Fibroblast of lung (primary cell): ENCODE results near the gene RNF126. TPM values are rescaled to one million over a fixed set of nuclear protein-coding genes. Genes with fewer than 3 reads are reported as not detected.

Source experiments
- DNase-seq, 2 donors: peaks; one replicate each; pipeline versions ENCODE4 v3.0.0 to v3.0.0-alpha.2; 2010; ENCODE audit warnings: low read depth in 2 of 2
- H2AFZ ChIP-seq: 2 replicates; pipeline ENCODE4 v1.5.1; 2012; ENCODE audit warnings: low read length, control low read depth, inconsistent platforms
- H3K27ac ChIP-seq: 2 replicates; pipeline ENCODE4 v1.5.1; 2011; ENCODE audit warnings: low read length, control low read depth; ENCODE audit not compliant: insufficient read depth
- H3K27me3 ChIP-seq: 2 replicates; pipeline ENCODE4 v1.5.1; 2011; ENCODE audit warnings: mild to moderate bottlenecking, low read length; ENCODE audit not compliant: control insufficient read depth, insufficient read depth
- H3K36me3 ChIP-seq: 2 replicates; pipeline ENCODE4 v1.5.1; 2011; ENCODE audit warnings: low read length; ENCODE audit not compliant: control insufficient read depth, insufficient read depth
- H3K4me1 ChIP-seq: 2 replicates; pipeline ENCODE4 v1.5.1; 2011; ENCODE audit warnings: low read length; ENCODE audit not compliant: control insufficient read depth, insufficient read depth; ENCODE audit errors: extremely low read depth
- H3K4me2 ChIP-seq: 2 replicates; pipeline ENCODE4 v1.5.1; 2011; ENCODE audit warnings: low read length, control low read depth; ENCODE audit not compliant: insufficient read depth; ENCODE audit errors: extremely low read depth
- H3K4me3 ChIP-seq, 4 experiments: fragments of 200-600 bp in 1 of 4; sonication (generic) in 1 of 4; replicated peaks in 1 of 4; 2 replicates each; pipeline ENCODE4 v1.5.1; 2011 to 2016; ENCODE audit warnings: low read length in 4 of 4, low read depth in 3 of 4, mild to moderate bottlenecking in 3 of 4, control low read depth in 2 of 4, inconsistent platforms in 1 of 4, mixed read lengths in 1 of 4; ENCODE audit not compliant: insufficient read depth in 1 of 4; ENCODE audit errors: control extremely low read depth in 1 of 4
- H3K79me2 ChIP-seq: 2 replicates; pipeline ENCODE4 v1.5.1; 2012; ENCODE audit warnings: mild to moderate bottlenecking, low read length, inconsistent platforms; ENCODE audit not compliant: control insufficient read depth, insufficient read depth
- H3K9ac ChIP-seq: 2 replicates; pipeline ENCODE4 v1.5.1; 2011; ENCODE audit warnings: mild to moderate bottlenecking, low read length, control low read depth; ENCODE audit not compliant: insufficient read depth
- H3K9me3 ChIP-seq: 2 replicates; pipeline ENCODE4 v1.5.1; 2012; ENCODE audit warnings: low read depth, low read length; ENCODE audit not compliant: control insufficient read depth, insufficient read depth
- H4K20me1 ChIP-seq: 2 replicates; pipeline ENCODE4 v1.5.1; 2011; ENCODE audit warnings: low read length; ENCODE audit not compliant: control insufficient read depth, insufficient read depth; ENCODE audit errors: extremely low read depth
- EZH2 ChIP-seq: IDR thresholded peaks from 2 replicates; pipeline ENCODE4 v1.5.1; 2012; ENCODE audit warnings: low read length, control low read depth, mild to moderate bottlenecking; ENCODE audit errors: missing control alignments
- polyA plus RNA-seq, 2 donors: library from polyadenylated mRNA; depleted of rRNA in 1 of 2; stranded (reverse) in 1 of 2; unstranded in 1 of 2; fragments of >200 nt; gene quantifications; 2 replicates each; pipeline ENCODE4 v1.2.1, GENCODE V29; 2011 to 2012; ENCODE audit warnings: missing spikeins in 1 of 2
- total RNA-seq: library from RNA; depleted of rRNA; stranded (reverse); fragments of >200 nt; gene quantifications from 2 replicates; pipeline ENCODE4 v1.2.1, GENCODE V29; 2014
- TF ChIP-seq, protein P1 (sequence below), 2 donors: IDR thresholded peaks in 1 of 2; conservative IDR thresholded peaks in 1 of 2; 1 replicate in 1 of 2; 2 replicates in 1 of 2; pipeline ENCODE4 v1.5.1; 2011 to 2012; ENCODE audit warnings: low read length in 2 of 2, control low read depth in 1 of 2, inconsistent platforms in 1 of 2, low read depth in 1 of 2, mild to moderate bottlenecking in 1 of 2

Gene RNF126
- total and polyA plus RNA-seq, 2 donors (not counting 1 experiment from before 2014, with no cell fraction given): 7.8 to 18.0 TPM

DNA sequence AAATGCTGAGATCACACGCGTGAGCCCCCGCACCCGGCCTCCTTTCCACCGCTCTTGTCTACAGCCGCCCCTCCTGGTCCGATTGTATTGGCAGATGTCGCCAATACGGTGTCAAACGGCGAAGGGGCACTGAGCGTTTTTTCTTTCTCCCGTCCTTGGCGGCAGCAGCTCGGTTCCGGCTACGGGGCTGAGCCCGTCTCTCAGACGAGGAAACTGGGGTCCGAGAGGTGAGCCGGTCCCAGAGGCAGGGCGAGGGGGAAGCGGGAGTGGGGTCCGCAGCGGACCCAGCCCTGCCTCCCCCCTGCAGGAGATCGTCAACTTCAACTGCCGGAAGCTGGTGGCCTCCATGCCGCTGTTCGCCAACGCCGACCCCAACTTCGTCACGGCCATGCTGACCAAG lies 50.1 kb downstream of the RNF126 start:
- H3K79me2 ChIP-seq: no peaks in the 10 kb centered on the region
- no peak overlapping the region for H3K27ac ChIP-seq
- no peaks in the 10 kb centered on the region for H3K36me3 ChIP-seq
- H3K4me2 ChIP-seq: no peak overlapping the region
- H3K27me3 ChIP-seq: no peaks in the 10 kb centered on the region
- H3K4me3 ChIP-seq: no peak overlapping the region
- no peaks in the 10 kb centered on the region for H3K9me3 ChIP-seq
- no peaks in the 10 kb centered on the region for H4K20me1 ChIP-seq
- H3K9ac ChIP-seq: no peak overlapping the region
- no peak for DNase-seq
- TF ChIP-seq, protein P1, sequence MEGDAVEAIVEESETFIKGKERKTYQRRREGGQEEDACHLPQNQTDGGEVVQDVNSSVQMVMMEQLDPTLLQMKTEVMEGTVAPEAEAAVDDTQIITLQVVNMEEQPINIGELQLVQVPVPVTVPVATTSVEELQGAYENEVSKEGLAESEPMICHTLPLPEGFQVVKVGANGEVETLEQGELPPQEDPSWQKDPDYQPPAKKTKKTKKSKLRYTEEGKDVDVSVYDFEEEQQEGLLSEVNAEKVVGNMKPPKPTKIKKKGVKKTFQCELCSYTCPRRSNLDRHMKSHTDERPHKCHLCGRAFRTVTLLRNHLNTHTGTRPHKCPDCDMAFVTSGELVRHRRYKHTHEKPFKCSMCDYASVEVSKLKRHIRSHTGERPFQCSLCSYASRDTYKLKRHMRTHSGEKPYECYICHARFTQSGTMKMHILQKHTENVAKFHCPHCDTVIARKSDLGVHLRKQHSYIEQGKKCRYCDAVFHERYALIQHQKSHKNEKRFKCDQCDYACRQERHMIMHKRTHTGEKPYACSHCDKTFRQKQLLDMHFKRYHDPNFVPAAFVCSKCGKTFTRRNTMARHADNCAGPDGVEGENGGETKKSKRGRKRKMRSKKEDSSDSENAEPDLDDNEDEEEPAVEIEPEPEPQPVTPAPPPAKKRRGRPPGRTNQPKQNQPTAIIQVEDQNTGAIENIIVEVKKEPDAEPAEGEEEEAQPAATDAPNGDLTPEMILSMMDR (conservative IDR thresholded peaks at IDR 0.05 in 1 of 2, IDR thresholded peaks at IDR 0.05 in 1 of 2; ENCODE audit: low read depth in 1 of 2, low read length in 2 of 2): no peak
- no peak for TF ChIP-seq EZH2
- peaks cover 9% of the 10 kb centered on the region for H3K4me1 ChIP-seq
- H2AFZ ChIP-seq: no peak overlapping the region

DNA sequence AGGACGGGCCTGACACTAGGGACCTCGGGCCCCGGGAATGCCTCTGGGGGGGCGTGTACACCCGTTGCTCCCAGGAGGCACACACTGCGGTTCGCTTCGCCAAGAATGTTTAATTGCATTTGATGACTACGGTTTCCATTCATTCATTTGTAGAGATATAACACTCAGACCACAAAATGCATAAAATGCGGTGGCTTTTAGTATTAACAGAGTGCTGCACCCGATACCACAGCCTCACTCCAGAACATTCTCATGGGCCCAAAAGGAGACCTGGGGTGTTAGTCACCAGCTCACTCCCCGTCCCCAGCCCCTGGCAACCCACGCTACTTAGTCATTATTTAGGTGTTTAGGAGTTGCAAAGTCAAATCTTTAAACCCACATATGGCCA lies 51.5 kb downstream of the RNF126 start:
- H4K20me1 ChIP-seq: no peaks in the 10 kb centered on the region
- H3K4me2 ChIP-seq: no peak overlapping the region
- H3K9ac ChIP-seq: no peak overlapping the region
- H3K9me3 ChIP-seq: no peaks in the 10 kb centered on the region
- no peaks in the 10 kb centered on the region for H3K79me2 ChIP-seq
- TF ChIP-seq, protein P1 (conservative IDR thresholded peaks at IDR 0.05 in 1 of 2, IDR thresholded peaks at IDR 0.05 in 1 of 2; ENCODE audit: low read depth in 1 of 2, low read length in 2 of 2): no peak
- TF ChIP-seq EZH2: no peak
- peak; percentile 87 to 99 for DNase-seq
- no peaks in the 10 kb centered on the region for H3K36me3 ChIP-seq
- peak overlapping the region; percentile 78 for H3K27ac ChIP-seq
- H3K4me1 ChIP-seq: peaks cover 9% of the 10 kb centered on the region
- H2AFZ ChIP-seq: no peak overlapping the region
- H3K4me3 ChIP-seq: no peak overlapping the region
- H3K27me3 ChIP-seq: no peaks in the 10 kb centered on the region

DNA sequence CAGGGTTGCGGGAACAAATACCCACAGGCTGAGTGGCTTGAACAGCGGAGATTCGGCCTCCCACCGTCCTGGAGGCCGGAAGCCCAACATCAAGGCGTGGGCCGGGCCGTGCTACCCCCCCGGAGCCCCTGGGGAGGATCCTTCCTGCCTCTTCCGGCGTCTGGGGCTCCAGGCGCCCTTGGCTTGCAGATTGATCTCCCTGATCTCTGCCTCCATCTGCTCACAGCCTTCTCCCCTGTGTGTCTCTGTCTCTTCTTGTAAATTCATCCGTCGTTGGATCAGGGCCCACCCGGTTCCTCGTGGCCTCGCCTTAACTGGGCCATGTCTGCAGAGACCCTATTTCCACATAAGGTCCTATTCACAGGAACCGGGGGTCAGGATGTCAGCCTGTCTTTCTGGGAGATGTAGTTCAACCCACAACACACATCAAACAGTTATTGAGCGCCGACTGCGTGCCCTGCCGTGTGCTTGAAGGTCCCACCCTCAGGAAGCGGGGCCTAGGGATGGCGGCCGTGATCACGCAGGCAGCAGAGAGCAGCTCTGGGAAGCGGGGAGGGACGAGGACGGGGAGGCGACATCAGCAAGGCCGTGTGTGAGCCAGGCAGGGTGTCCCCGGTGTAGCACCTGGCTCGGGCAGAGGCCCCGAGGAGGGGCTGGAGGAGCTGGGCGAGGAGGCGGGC lies 52.1 kb downstream of the RNF126 start:
- Histone ChIP-seq H3K27ac (peak overlapping the region; percentile 78), H4K20me1 (no peaks in the 10 kb centered on the region), H3K9ac (peak overlapping the region; percentile 60), H3K27me3 (no peaks in the 10 kb centered on the region), H2AFZ (peak overlapping the region; percentile 47), H3K4me2 (peak overlapping the region; percentile 54), H3K4me1 (peaks cover 9% of the 10 kb centered on the region), H3K36me3 (no peaks in the 10 kb centered on the region), H3K9me3 (no peaks in the 10 kb centered on the region), H3K4me3 (no peak overlapping the region), H3K79me2 (no peaks in the 10 kb centered on the region)
- peak; percentile 69 to 89 for DNase-seq
- no peak for TF ChIP-seq EZH2
- TF ChIP-seq, protein P1 (conservative IDR thresholded peaks at IDR 0.05 in 1 of 2, IDR thresholded peaks at IDR 0.05 in 1 of 2; ENCODE audit: low read depth in 1 of 2, low read length in 2 of 2): no peak
